Caki2 (cell line): ENCODE measurements around the gene RDH11. TPM values are rescaled to one million over a fixed set of nuclear protein-coding genes. Genes with fewer than 3 reads are reported as not detected.

Experiments used
- total RNA-seq: library from RNA; depleted of rRNA; stranded (reverse); fragments of >200 nt; shearing (Covaris generic); gene quantifications from 2 replicates; pipeline ENCODE4 v1.2.3, GENCODE V29; 2014; ENCODE audit warnings: low replicate concordance; rRNA removed

The RDH11 gene
- total RNA-seq, 1 experiment from 2014 or later, result 33.2 TPM

Other genes with a start within 250 kb of the RDH11 start
- not detected in 2 replicates for gene TMEM229B, start 207.0 kb downstream of the RDH11 start, total RNA-seq
- 0.78 and 9.3 TPM in 2 replicates for gene PLEKHH1, start 162.5 kb downstream of the RDH11 start, total RNA-seq
- gene PIGH, start 95.5 kb downstream of the RDH11 start, total RNA-seq, result 22.8 and 26.2 TPM in 2 replicates
- 5.2 and 19.8 TPM in 2 replicates for gene ARG2, start 75.8 kb downstream of the RDH11 start, total RNA-seq
- gene VTI1B, start 21.1 kb downstream of the RDH11 start, total RNA-seq, result 34.5 and 40.2 TPM in 2 replicates
- not detected in 2 replicates for gene RDH12, start 6.1 kb upstream of the RDH11 start, total RNA-seq
- 5.3 and 6.3 TPM in 2 replicates for gene ZFYVE26, start 120.8 kb upstream of the RDH11 start, total RNA-seq
- 20.8 and 29.3 TPM in 2 replicates for gene RAD51B, start 124.0 kb upstream of the RDH11 start, total RNA-seq